HG03571 (cell line): ENCODE data around the gene DMRTA1.
A peak's percentile ranks its signal among the peaks of the same experiment; 100 is the strongest.
"Not testable (repeated sequence)": the region's sequence is repeated elsewhere in the genome, so short reads cannot be mapped to it uniquely, and the experiment has no call there.

Source experiments
- ATAC-seq: cut with Tn5 transposase; IDR thresholded peaks from one replicate; pipeline ENCODE4 v1.9.1; 2021; ENCODE audit not compliant: unreplicated experiment

DMRTA1 gene, protein sequence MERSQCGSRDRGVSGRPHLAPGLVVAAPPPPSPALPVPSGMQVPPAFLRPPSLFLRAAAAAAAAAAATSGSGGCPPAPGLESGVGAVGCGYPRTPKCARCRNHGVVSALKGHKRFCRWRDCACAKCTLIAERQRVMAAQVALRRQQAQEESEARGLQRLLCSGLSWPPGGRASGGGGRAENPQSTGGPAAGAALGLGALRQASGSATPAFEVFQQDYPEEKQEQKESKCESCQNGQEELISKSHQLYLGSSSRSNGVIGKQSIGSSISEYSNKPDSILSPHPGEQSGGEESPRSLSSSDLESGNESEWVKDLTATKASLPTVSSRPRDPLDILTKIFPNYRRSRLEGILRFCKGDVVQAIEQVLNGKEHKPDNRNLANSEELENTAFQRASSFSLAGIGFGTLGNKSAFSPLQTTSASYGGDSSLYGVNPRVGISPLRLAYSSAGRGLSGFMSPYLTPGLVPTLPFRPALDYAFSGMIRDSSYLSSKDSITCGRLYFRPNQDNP

DNA sequence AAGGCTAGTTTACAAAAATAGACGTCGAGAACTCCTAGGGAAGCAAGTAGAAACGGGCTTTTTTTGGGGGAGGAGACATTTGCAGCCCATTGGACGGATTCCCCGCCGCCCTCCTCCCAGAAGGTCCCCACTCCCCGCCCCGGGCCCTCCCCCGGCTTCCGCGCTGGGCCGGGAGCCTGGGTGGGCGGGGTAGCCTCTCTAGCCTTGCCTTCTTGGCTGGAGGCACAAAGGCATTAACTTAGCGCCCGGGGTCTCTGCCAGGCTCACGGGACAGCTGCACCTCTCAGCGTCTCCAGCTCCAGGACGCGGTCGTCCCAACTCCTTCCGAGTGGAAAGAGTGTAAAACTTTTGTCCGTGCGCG is at the start of gene DMRTA1:
Gene DMRTA1 (plus strand): TSS at position 236 of the 361 bp plus-strand sequence. CDS start 242 bp downstream, outside the sequence.
- ATAC-seq, result peak; percentile 26

DNA sequence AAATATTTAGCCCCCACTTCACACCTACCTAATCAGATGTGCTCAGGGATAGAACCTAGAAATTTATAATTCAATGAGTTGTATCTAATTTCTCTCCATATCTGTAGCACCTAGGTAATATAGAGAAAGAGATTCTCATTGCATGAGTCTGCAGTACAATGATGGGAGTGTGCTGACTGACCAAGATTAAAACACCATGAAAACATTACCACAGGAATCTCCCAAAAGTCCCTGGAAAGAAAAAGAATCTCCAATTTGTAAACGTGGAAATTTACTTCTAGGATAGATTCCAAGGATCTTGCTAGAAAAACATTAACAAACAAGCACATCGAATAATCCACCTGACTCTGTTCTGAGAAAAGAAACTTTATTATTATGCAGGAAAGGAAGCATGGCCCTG is 45.0 kb upstream of the DMRTA1 start:
- ATAC-seq, result no peak

DNA sequence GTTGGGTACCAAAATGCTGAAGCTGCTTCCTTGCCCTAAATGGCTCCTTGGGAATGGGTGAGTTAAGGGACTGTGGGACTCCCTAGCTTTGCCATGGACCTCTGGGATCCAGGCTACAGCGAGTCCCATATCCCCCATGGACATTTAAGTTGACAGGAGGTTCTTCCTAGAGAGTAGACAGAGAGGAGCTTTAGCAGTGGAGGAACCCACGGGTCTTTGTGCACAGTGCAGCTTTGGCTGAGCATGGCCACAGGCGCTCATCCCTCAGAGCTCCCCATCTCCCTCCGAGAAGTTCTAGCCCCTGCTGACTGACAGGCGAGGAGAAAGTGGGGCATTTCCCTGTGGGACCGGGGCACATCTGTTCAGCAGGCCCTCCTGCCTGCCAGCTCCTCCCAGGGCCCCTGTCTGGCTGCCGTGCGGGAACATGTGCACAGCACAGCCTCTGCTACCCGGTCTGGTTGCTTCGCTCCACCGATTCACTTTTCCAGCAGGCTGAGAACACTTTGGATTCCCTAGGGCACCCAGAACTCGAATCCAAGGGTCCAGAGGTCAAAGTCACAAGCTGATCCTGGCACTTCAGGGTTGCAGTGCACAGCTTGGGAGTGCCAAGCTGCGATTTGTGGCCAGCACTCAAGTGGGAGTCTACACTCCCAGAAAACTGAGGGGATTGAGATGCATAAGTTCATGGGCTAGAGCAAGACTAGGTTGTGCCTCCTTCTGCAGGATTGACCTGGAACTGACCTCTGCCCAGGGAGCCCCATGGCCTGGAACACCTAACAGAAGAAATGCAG is 40.6 kb upstream of the DMRTA1 start:
- no peak for ATAC-seq

DNA sequence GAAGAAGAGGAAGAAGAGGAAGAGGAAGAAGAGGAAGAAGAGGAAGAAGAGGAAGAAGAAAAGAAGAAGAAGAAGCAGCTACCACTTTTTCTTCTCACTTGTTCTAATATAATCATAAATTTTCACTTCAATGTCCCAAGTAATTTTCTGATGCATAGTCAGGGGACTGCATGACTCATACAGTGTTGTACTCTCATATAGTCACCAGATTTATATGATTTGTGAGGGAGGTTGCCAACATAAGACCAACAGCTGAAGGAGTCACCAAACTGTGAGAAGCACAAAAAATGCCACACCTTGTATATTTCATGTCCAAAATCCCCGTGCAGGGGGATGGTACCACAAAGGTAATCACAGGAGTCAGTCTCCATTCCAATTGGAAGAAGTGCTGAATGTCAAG is 32.7 kb upstream of the DMRTA1 start:
- ATAC-seq, result no peak

DNA sequence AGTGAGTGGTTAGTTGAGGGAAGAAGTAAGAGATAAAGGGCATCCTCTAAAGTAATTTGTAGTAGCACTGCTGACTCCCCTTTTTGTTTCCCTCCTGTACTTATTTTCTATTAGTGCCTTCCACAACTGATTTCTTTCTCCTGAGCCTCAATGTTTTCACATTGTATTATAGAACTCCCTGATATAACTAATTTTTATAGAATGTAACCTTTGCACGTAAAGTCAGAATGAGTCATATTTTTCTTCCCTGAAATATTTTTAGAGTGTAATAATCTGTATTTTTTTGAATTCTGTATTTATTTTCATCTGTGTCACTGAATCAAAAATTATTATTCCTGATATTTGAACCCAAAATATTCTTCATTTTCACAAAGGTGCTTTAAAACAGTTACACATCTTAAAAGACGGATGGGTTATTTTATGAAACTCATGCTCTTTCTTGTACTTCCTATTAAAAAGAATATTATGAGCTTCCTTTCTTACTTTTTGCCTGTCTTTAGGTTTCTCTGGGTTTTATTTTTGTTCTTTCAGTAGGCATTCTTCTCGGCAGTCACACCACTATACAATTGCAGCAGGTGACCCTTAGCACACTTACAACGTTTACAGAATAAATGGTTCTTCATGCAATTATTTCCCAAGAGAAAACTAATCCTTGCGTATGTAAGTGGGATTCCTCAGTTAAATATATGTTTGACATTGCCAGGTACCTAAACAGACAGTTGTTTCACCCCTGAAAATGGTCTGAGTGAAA is 30.5 kb upstream of the DMRTA1 start:
- ATAC-seq, result no peak

DNA sequence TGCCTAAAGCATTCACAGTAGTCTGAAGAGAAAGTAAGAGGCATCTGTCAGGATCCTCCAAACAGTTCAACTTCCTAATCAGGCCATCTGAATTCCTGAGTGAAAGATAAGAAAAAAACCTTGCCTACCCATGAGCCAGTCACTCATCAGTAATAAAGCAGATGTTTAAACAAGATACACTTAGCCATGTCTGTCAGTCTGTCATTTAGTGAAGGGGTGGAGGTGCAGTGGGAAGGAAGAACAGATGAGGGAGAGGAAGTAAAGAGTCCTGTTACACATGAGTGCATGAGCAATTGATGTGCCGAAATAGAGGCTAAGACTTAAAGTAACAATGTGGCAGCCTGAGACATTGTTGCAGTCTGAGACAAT is 29.9 kb upstream of the DMRTA1 start:
- no peak for ATAC-seq

DNA sequence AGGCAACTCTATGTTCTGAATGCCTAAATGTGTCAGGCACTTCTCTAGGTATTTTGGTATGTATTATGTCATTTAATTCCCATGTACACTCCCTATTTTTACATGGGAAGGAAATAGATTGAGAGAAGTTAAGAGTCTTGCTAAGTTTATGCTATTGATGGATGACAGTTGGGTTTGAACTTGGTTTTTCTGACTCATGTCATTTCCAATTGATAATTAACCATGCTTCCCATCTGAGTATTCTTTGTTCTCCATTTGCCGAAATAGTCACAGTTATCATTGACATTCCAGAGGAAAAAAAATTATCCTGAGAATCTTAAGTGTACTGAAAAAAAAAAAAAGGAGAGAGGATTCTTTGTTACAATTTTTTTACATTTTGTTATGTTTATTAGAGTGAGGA is 23.1 kb upstream of the DMRTA1 start:
- no peak for ATAC-seq

DNA sequence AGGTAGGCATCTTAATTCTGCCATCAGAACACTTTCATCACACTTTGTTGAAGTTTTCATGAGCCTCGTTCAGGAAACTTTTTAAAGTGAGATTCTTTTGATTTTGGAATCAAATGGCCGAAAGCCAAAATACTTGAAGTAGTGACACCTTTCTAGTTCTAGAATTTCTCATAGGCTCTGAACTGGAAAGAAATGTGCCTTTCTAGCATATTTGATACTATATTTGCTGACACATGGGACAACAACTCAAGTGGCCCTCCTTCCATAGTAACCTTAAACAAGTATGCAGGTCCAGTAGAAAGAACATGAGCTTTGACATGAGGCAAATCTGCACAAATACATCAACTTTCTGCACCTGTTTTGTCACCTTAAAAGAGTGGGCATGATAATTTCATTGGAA is 22.0 kb upstream of the DMRTA1 start:
- ATAC-seq, result no peak

DNA sequence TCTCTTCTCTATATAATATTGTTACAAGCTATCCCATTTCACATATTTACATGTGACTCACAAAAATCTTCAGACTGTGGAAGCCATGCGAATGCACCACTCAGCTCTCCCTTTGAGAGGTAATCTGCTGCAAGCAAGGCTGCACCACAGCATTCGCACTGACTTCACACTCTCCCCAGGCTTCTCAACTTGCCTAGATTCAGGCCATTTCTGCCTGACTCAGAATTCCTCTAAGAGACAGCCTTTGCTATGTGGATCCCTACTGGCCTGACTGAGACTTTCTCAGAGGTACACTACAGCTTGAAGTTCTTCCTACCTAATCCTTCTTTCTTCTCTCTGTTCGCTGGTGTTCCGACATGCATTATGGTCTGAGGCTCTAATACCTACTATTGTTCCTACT is 21.1 kb upstream of the DMRTA1 start:
- no peak for ATAC-seq

DNA sequence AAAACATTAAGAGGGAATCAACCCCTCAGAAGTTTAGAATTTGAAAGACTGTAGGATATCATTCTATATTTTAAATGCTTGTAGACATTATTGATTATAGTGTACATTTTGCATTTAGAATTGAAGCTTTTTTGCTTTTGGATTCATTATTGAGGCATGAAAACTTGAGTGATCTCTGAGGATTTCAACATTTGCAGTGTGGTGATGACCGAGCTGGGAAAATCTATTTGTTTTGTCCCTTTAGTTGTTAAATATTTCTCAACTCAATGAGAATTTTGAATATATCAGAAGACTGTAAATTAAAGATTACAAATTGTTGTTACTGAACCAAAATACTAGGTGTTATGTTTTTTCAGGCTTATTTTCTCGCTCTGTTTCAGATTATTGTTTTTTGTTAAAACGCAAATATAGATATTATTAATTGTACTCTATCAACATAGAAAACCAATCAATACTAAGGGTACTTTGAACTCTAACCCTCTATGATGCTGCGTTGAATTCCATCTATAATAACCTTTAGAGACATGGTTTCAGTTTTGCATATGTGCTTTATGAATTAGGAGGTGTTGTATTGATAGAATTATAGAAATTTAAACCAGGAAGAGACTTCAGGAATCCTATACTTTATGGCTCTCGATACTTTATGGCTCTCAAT is 19.3 kb upstream of the DMRTA1 start:
- no peak for ATAC-seq

DNA sequence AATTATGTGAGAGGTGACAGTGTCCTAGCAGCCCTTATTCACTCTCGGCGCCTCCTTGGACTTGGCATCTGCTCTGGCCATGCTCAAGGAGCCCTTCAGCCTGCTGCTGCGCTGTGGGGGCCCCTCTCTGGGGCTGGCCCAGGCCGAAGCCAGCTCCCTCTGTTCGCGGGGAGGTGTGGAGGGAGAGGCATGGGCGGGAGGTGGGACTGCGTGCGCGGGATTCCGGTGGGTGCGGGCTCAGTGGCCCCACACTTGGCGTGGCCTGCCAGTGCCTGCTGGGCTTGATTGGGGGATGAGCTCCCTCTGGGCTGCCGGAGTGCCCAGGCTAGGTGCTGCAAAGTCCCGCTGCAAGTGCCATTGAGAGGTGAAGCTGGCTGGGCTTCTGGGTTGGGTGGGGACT is 12.9 kb upstream of the DMRTA1 start:
- no peak for ATAC-seq

DNA sequence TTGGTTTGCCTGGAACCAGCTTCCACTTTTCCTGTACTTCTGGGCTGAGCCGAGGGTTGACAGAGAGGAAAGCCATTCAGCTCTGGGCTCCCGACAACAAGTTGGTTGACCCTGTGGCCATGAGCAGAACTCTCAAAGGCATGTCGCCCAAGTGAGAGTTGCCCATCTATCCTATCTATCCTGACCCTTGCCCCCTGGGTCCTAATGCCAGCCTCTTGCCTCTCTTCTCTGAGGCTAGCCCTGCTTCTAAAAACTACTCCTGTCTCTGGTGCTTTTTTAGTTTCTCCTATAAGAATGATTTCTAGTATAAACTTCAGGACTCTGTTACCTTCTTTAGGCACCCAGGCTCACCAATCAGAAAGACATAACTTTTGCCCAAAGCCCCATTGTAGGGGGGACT is 11.4 kb upstream of the DMRTA1 start:
- ATAC-seq, result not testable (repeated sequence)

DNA sequence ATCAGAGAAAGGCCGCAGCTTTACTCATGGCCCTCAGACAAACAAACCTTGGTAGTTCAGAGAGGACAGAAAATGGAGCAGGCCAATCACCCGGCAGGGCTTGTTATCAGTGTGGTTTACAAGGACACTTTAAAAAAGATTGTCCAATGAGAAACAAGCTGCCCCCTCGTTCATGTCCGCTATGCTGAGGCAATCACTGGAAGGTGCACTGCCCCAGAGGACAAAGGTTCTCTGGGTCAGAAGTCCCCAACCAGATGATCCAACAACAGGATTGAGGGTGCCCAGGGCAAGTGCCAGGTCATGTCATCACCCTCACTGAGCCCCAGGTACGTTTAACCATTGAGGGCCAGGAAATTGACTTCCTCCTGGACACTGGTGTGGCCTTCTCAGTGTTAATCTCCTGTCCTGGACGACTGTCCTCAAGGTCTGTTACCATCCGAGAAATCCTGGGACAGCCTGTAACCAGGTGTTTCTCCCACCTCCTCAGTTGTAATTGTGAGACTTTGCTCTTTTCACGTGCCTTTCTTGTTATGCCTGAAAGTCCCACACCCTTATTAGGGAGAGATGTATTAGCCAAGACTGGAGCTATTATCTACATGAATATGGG is 9.1 kb upstream of the DMRTA1 start:
- ATAC-seq, result not testable (repeated sequence)

DNA sequence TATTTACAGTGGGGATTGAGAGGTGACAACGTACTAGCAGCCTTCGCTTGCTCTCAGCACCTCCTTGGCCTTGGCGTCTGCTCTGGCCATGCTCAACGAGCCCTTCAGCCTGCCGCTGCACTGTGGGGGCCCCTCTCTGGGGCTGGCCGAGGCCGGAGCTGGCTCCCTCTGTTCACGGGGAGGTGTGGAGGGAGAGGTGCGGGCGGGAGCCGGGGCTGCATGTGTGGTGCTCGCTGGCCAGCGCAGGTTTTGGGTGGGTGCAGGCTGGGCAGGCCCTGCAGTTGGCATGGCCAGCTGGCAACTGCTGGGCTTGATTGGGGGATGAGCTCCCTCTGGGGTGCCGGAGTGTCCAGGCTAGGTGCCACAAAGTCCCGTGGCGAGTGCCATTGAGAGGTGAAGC is 5.8 kb upstream of the DMRTA1 start:
- no peak for ATAC-seq

DNA sequence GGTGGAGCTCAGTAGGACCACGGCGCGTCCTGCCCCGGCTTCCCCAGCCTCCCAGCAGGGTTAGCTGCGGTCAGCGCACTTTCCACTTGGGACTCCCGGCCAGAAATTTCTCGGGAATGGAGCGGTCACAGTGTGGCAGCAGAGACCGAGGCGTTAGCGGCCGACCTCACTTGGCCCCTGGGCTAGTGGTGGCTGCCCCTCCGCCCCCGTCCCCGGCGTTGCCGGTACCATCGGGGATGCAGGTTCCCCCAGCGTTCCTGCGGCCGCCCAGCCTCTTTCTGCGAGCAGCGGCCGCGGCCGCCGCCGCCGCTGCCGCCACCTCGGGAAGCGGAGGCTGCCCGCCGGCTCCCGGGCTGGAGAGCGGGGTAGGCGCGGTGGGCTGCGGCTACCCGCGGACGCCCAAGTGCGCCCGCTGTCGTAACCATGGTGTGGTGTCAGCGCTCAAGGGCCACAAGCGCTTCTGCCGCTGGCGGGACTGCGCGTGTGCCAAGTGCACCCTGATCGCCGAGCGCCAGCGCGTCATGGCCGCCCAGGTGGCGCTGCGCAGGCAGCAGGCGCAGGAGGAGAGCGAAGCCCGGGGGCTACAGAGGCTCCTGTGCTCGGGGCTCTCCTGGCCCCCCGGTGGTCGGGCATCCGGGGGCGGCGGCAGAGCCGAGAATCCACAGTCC is 460 bp downstream of the DMRTA1 start:
- ATAC-seq, result peak; percentile 67

DNA sequence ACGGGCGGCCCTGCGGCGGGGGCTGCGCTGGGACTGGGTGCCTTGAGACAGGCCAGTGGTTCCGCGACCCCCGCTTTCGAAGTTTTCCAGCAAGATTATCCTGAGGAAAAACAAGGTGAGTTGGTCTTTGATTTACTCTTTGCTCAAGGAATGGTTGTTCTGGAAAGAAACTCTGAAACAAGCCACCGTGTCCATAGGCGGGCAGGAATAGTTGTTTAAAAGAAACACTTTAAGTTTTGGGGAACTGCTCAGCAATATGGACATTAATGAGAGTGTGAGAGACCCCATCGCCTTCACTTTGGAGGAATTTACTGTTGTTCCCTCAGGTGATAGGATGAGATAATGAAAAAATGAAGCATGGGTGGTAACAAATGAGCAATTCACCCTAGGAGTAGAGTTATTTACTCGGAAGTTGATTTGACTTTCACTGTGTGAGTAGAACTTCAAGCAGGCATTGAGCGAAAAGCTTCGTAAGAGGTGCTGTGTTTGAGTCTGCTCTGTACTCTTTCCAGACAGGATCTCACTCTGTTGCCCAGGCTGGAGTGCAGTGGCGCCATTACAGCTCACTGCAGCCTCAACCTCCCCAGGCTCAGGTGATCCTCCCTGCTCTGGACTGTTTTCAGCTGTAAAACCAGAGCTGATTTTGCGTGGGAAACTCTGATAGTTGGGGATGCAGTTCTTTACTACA is 1.1 kb downstream of the DMRTA1 start:
- no peak for ATAC-seq

DNA sequence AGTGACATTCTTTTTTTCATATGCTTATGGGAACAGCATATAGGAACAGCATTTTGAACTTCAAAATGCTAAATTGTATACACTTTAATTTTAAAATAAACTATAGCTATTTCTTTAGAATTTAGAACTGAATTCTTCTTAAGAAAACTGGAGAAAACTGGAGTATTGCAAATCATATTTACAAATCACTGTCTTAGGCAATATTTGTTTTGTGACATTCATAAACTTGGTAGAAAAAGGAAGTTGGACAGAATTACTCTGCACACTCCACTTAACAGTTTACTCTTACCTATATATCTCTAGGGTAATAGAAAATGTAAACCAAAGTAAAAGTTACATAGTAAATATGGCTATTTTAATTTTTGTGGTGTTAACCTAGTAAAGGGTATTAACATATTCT is 3.1 kb downstream of the DMRTA1 start:
- no peak for ATAC-seq

DNA sequence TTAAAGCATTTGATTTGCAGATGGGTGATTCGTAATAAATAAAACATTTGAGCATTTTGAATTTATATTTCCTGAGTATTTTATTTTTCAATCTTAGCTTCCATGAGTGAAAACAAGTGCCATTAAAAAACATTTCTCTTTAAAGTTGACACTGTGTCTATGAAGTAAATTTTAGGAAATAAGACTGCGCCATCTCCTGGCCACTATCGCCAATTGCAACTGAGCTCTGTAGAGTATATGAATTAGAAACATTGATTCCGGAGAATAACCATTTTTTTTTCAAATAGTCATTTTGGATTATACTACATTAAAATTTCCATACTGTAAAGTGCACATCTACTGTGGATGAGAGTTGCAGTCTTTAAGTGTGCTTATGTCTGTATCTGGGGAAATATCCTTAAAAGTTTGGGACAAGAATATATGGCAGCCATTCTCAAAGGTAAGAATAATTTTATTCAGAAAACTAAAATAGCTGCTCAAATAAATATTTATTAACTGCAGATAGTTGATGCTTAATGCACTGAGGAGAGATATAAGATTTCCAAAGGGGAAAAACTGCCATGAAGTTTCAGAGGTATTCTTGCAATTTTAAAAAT is 5.9 kb downstream of the DMRTA1 start:
- peak; percentile 69 for ATAC-seq

DNA sequence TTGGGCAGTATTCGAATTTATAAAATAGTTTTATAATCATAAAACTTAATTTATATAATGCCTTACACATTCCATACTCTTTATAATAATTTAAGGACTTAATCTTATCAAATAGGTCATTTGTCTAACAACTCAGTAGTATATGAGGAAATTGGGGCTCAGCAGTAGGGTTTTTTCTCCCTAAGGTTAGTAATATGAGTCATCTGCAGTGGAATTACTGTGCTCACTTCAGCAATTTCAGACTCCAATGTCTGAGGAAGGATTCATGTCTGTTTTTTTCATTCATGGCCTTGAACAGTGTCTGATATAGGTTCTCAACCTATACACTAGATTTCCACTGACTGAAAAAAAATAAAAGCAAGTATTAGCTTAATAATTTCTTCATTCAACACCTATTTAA is 7.4 kb downstream of the DMRTA1 start:
- ATAC-seq, result no peak
